ENCODE results near the gene FRMPD4. TPM values are rescaled to one million over a fixed set of nuclear protein-coding genes. Genes with fewer than 3 reads are reported as not detected.

The FRMPD4 gene
- total RNA-seq, 1 donor from 2014 or later, result 0.79 TPM

- no peak for TF ChIP-seq CTCF (IDR thresholded peaks at IDR 0.05; ENCODE audit: insufficient read depth, low read length, severe bottlenecking)
- Histone ChIP-seq H3K4me3 (ENCODE audit: low read depth, low read length) (no peak overlapping the region), H3K27me3 (ENCODE audit: control insufficient read depth, insufficient read depth, low read length) (no peaks in the 10 kb centered on the region), H3K36me3 (ENCODE audit: control insufficient read depth, insufficient read depth, low read length) (no peaks in the 10 kb centered on the region)
- DNase-seq (ENCODE audit: low read depth) (no peak), FAIRE-seq (no peak)
These were observed 166.0 kb downstream of the FRMPD4 start for GRCh38 chrX:12304261-12304660.

- H3K36me3 ChIP-seq (ENCODE audit: control insufficient read depth, insufficient read depth, low read length), result no peaks in the 10 kb centered on the region
- H3K27me3 ChIP-seq (ENCODE audit: control insufficient read depth, insufficient read depth, low read length), result no peaks in the 10 kb centered on the region
- no peak for TF ChIP-seq CTCF (IDR thresholded peaks at IDR 0.05; ENCODE audit: insufficient read depth, low read length, severe bottlenecking)
- DNase-seq (ENCODE audit: low read depth), result no peak
- no peak overlapping the region for H3K4me3 ChIP-seq (ENCODE audit: low read depth, low read length)
- FAIRE-seq, result no peak
These were observed 169.7 kb downstream of the FRMPD4 start for GRCh38 chrX:12307961-12308360.

- TF ChIP-seq CTCF (IDR thresholded peaks at IDR 0.05; ENCODE audit: insufficient read depth, low read length, severe bottlenecking), result no peak
- Histone ChIP-seq H3K4me3 (ENCODE audit: low read depth, low read length) (no peak overlapping the region), H3K27me3 (ENCODE audit: control insufficient read depth, insufficient read depth, low read length) (no peaks in the 10 kb centered on the region), H3K36me3 (ENCODE audit: control insufficient read depth, insufficient read depth, low read length) (no peaks in the 10 kb centered on the region)
- FAIRE-seq (no peak), DNase-seq (ENCODE audit: low read depth) (no peak)
These were observed 170.1 kb downstream of the FRMPD4 start for GRCh38 chrX:12308420-12308819.

- FAIRE-seq, result no peak
- DNase-seq (ENCODE audit: low read depth), result peak; percentile 50
- no peaks in the 10 kb centered on the region for H3K27me3 ChIP-seq (ENCODE audit: control insufficient read depth, insufficient read depth, low read length)
- no peak for TF ChIP-seq CTCF (IDR thresholded peaks at IDR 0.05; ENCODE audit: insufficient read depth, low read length, severe bottlenecking)
- no peaks in the 10 kb centered on the region for H3K36me3 ChIP-seq (ENCODE audit: control insufficient read depth, insufficient read depth, low read length)
- H3K4me3 ChIP-seq (ENCODE audit: low read depth, low read length), result no peak overlapping the region
These were observed 170.9 kb downstream of the FRMPD4 start for GRCh38 chrX:12309040-12309743.

GRCh38 chrX:12309744-12310076 lies 171.4 kb downstream of the FRMPD4 start:
- no peak for TF ChIP-seq CTCF (IDR thresholded peaks at IDR 0.05; ENCODE audit: insufficient read depth, low read length, severe bottlenecking)
- Histone ChIP-seq H3K4me3 (ENCODE audit: low read depth, low read length) (no peak overlapping the region), H3K36me3 (ENCODE audit: control insufficient read depth, insufficient read depth, low read length) (no peaks in the 10 kb centered on the region), H3K27me3 (ENCODE audit: control insufficient read depth, insufficient read depth, low read length) (no peaks in the 10 kb centered on the region)
- DNase-seq (ENCODE audit: low read depth), result no peak
- no peak for FAIRE-seq

GRCh38 chrX:12314651-12315050 lies 176.4 kb downstream of the FRMPD4 start:
- no peaks in the 10 kb centered on the region for H3K27me3 ChIP-seq (ENCODE audit: control insufficient read depth, insufficient read depth, low read length)
- no peaks in the 10 kb centered on the region for H3K36me3 ChIP-seq (ENCODE audit: control insufficient read depth, insufficient read depth, low read length)
- FAIRE-seq (no peak), DNase-seq (ENCODE audit: low read depth) (no peak)
- TF ChIP-seq CTCF (IDR thresholded peaks at IDR 0.05; ENCODE audit: insufficient read depth, low read length, severe bottlenecking), result no peak
- no peak overlapping the region for H3K4me3 ChIP-seq (ENCODE audit: low read depth, low read length)

All from bronchial epithelial cell (primary cell).